NCI-H2227 (cell line): ENCODE data around the gene DDX10.
A peak's percentile ranks its signal among the peaks of the same experiment; 100 is the strongest.
"Not testable (repeated sequence)": the region's sequence is repeated elsewhere in the genome, so short reads cannot be mapped to it uniquely, and the experiment has no call there.

Experiments used
- DNase-seq: peaks from one replicate; lab custom pipeline; 2025; ENCODE audit not compliant: unreplicated experiment; lab: John Stamatoyannopoulos, UW

The DDX10 gene

DNA sequence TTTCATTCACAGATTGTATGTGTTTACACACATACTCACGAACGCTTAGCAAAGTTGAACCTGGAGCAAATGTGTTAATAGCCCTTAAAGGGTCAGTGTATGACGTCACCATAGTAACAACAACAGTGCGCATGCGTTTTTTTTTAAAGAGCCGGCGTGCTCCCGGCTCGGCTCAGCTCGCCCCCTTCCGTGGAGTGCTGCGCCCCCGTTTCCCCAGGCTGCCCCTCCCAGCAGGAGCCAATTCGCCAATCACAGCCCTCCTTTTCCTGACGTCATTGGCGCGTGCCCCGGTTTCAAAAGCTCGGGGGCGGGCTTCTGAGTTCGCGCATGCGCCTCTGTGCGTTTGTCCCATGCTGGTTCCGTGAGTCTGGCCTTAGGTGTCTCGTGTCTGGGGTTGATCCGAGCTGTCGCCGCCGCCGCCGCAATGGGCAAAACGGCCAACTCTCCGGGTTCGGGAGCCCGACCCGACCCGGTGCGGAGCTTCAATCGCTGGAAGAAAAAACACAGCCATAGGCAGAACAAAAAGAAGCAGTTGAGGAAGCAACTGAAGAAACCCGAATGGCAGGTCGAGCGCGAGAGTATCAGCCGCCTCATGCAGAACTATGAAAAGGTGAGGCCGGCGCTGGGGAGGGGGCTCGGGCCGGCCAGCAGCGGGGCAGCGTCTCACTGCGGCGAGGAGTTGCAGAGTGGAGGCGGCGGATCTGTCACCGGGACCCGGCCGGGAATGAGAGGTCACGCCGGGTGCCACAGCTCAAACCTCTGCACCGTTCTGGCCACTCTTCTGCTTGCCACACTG is at the start of gene DDX10:
DDX10 (plus strand) TSS at position 340 of the 796 bp plus-strand sequence; CDS start at position 425, 85 bp downstream.
- DNase-seq: peak; percentile 98

DNA sequence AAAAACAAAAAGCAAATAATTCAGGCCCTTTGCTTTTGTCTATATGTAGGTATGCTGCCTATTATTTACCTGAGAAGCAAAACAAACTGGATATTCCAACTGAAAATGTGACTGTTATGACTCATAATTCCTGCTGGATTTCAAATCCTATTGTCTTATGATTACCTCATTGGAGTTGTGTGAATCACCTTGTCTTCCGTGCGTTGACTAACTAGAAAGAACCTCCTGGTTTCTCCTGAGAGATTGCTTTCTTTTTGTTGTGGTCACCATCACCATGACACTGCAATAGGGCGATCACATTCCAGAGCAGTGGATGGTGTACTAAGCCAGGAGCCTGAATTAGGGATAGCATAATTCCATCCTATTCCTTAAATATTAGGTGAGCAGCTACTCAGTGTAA is 48.3 kb upstream of the DDX10 start:
- DNase-seq: no peak

DNA sequence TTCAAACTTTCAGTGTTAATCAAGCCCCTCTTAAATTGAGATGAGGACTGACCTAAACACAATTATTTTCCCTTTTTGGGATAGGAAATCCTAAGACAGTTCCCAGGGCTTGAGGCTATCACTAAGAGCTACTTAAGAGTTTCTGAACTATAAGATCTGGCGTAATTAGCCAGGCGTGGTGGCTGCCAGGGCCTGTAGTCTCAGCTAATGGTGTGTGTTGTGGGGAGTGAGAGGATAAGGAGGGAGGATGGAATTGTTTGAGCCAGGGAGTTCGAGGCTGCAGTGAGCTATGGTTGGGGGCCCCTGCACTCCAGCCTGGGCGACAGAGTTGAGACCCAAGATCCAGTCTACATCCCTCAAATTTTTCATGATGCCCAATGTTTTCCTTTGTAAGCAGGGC is 47.8 kb upstream of the DDX10 start:
- no peak for DNase-seq

DNA sequence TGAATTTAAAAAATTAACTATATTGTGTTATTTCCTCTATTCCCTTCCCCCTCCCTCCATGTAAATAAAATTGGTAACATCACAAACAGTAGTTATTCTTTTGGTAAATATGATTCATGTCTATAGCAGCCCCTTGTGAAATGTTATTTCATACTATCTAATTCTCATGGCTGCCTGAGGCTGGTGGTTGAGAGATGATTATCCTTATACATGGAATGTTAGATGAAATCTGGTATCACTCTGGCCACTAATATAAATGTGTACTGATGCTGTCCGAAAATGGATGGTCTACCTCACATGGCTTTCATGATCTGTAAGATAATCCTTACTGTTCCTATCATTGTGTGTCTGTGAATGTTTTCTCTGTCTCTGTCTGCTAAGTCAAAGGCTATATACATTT is 46.3 kb upstream of the DDX10 start:
- DNase-seq: no peak

DNA sequence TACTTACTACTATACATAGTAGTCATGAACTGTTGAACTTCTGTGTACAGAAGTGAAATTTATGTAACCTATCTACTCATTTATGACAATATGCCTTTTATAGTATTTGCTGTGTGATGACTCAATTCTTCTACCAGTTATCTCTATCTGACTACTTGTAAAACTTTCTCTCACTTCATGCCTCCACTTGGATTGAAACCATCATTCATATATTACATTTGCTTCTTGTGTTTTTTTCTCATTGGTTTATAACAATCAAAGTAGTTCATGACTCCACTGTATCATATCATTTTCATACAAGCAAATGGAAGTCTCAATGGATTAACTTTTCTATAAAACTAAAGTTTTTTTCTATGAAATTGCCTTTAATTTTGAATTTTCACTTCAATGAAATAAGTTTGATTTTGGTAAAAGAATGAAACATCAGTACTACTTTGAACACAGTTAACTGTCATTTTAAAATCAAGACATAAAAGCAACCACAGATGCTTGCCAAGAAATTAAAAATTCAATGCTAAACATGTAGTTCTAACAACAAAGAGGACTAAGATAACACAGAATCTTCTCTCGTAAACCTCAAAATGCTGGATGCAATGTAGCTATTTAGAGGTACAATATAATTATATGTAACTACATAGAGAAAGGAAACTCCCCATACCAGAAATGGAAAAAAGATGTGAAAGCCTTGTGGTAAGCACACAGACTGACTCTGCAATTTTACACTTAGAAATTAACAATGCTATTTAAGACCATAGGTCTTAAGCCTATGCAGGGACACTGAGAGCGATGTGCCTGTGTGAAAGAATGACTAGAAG is 43.7 kb upstream of the DDX10 start:
- DNase-seq: no peak

DNA sequence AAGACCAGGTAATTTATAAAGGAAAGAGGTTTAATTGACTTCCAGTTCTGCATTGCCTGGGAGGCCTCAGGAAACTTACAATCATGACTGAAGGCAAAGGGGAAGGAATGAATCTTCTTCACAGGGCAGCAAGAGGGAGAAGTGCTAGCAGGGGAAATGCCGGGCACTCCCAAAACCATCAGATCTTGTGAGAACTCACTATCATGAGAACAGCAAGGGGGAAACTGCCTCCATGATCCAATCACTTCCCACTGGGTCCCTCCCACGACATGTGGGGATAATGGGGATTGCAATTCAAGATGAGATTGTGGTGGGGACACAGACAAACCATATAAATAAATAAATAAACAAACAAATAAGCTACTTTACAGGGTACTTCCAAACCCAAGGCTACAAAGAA is 42.5 kb upstream of the DDX10 start:
- no peak for DNase-seq

DNA sequence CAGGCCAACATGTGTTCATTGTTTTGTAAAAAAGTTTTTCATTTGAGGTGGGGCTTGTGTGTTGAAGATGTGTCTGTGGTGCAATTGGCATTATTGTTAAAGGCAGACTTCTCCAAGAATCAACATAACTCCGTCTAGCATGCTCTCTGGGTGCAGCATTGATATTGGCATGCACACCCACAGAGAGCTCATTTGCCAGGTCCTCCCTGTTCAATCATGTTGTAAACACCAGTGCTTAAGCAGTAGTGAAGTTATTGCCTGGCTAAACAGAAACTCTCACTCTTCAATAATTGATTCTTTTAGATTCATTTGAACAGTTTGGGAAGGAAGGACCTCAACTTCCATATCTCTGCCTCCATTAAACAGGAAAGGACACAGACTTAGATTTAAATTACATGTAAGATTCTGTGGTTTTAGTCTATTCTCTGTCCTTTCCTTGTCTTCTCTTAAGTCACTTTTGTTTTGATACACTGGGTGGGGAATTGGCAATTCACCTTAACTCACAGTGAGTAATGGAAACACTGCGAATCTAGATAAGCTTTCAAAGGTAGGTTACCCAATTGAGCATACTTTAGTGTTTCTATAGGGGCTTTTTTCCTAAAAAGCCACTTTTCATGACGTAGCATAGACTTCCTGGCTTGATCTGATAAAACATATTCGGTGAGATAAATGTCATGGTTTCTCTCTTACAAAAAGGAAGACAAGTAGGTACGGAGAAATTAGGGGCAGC is 40.5 kb upstream of the DDX10 start:
- DNase-seq: no peak

DNA sequence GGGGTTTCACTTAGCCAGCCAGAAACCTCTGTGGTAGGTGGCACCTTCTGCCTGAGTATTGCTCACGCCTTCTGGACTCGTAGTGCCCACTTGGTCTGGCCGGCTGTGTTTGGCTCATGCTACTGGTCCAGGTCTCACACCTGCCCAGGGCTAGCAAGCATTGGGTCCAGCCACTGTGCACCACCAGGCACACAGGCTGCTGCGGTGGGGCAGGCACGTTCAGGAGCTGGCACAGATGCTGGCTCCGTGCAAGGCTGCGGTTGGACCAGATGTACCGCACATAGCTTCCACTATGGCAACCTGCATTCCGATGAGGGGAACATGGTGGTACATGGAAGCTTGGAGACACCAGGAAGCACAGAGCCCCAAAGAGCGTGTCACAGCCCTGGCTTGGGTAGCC is 36.5 kb upstream of the DDX10 start:
- DNase-seq: no peak

DNA sequence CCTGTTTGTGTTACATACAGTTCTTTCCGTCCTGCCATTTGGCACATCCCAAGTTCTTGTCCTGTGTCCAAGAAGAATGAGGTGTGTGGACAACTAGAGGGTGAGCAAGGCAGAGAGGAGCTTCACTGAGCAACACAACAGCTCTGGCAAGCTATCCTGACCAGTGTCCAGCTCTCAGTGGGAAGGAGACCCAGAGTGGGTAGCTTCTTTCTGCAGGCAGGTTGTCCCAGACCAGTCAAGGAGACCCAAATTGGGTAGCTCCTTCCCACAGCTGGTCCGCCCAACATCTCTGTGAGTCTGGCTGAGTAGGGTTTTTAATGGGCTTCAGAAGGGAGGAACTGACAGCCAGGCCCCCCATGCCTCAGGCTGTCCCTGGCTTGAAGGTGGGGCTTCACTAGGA is 36.1 kb upstream of the DDX10 start:
- no peak for DNase-seq

DNA sequence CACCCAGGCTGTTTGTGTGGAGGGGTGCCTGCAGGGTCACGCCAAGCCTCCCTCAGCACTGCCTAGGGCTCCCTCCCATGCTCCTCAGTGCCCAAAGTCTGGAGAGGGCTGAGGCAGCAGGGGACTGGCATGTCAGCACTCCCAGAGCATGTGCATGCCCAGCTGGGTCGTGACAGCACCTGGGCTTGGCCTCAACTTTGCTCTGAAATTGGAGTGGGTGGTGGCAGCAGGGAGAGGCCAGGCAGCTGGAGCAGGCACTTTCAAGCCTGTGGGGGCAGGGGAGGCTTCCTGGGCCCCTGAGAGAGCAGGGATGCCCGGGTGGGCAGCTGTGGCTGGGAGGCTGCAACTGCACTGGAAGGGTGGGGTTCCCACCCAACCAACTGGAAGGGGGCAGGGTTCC is 35.6 kb upstream of the DDX10 start:
- no peak for DNase-seq

DNA sequence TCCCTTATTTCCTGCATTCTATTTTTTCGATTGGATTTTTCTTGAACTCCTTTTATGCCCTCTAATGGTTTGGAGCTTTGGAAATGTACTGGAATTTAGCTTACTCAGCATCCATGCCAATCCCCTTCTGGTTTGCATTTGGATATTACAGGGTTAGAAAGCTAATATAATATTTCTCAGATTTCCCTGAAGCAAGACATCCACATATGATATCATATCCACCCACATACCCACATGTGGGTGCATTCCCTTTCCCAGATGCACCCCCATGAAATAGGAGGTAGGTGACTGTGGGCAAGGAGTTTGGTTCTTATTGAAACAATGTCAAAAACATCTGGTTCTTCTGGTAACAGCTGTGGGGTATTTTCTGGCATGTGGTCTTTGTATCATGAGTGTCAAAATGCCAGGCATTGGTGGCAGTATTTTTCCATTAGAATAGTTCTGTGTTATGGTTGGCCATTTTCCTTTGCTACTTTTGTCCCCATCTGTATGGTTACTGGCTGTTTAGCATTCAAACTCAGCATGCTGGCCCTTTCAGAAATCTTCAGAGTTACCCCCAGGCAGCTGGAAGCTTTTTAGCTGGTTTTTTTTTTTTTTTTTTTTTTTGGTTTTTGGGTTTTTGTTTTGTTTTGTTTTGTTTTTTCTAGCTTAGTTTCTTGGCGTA is 32.7 kb upstream of the DDX10 start:
- DNase-seq: no peak

DNA sequence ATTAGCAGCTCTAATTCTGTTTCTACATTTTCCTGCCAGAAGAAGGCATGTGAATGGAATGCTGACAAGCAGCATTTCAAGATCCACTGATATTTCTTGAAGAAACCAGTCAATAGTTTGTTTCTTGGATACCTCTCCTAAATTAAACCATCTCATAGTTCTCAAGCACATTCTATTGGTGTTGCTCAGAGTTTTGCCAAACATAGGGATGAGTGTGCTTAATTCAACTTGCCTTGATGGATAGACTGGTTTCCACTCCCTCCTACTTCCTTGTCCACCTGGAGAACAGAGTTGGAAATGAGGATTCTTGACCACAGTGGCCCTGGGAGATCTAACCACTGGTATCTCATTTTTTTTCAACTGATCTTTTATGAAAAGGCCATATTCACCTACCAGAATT is 29.8 kb upstream of the DDX10 start:
- DNase-seq: no peak

DNA sequence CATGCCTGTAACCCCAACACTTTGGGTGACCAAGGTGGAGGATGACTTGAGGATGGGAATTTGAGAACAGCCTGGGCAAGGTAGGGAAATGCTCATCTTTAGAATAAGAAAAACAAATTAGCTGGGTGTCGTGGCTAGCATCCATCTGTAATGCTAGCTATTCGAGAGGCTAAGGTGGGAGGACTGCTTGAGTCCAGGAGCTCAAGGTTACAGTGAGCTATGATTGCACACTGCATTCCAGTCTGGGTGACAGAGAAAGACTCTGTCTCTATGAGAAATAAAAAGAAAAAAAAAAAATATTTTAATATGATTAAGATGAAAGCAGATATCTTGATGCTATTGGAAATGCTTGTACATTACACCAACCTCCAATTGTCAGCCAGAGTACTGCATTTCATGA is 28.6 kb upstream of the DDX10 start:
- no peak for DNase-seq

DNA sequence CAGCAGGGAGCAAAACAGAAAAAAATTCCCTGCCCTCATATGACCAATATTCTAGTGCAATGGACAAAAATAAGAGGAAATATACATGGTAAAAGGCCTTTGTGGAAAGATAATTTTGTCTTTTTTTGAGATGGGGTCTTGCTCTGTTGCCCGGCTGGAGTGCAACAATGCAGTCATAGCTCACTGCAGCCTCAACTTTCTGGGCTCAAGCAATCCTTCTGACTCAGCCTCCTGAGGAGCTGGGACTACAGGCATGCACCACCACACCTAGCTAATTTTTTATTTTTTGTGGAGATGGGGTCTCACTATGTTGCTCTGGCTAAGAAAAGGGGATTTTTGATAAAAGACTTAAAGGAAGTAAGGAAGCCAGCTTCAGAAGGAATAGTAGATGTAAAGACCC is 25.7 kb upstream of the DDX10 start:
- DNase-seq: no peak

DNA sequence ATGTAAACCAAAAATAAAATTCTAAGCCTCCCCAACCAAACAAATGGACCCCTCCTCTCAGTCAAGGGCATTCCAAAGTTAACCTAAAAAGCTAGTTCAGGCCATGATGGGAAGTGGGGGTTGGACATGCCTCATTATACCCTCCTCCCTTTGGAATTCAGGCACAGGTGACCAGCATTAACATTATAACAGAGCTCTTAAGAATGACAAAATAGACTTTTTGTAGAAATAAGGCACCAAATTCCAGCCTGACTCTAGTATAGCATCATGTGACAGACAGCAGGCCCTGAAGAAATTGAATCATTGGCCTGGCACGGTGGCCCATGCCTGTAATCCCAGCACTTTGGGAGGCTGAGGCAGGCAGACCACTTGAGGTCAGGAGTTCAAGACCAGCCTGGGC is 23.1 kb upstream of the DDX10 start:
- not testable (repeated sequence) for DNase-seq

DNA sequence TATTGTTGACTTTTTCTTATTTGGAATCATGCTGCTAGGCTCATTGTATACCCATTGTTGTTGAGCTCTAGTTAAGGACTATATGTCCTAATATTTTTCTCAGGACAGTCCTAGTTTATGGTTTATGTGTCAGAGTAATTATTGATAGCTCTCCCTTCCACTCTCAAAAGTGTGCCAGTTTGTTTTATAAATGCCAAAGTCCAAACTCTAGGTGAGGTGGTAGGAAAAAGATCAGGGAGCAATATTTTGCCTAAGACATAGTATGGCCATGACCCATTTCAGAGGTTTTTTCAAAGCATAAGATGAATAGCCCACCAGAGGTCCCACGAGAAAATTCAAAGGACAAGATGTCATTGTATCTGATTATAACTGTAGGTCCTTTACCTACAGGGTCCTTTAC is 20.9 kb upstream of the DDX10 start:
- DNase-seq: no peak

DNA sequence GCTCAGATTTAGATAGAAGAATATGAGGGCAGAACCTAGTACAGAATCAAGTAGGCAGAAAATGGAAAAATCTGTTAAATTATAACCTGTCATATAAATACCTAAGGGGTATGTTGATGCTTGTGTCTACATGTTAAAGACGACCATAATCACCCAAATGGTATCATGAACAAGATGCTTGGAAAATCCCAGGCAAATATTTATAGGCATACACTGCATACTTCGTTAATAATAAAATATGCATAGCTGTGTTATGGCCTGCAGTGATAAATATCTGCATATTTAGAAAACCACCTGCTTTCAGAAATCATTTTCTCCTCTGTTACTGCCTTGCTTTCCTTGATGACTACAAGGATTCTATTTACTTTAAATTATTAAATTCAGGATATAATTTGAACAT is 18.9 kb upstream of the DDX10 start:
- no peak for DNase-seq

DNA sequence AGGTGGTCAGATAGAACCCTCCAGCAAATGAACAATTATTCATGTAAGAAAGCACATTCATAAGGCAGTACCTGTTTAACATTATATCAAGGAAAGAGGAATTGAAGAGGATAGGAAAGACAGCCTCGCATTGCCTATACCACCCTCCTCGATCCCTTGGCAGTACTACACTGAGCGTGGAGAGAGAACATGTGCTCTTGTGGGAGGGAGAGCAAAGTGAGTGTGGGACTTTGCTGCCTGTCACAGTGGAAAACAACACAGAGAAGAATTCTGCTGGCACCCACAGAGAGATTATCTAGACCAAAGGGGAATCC is 17.5 kb upstream of the DDX10 start:
- no peak for DNase-seq

DNA sequence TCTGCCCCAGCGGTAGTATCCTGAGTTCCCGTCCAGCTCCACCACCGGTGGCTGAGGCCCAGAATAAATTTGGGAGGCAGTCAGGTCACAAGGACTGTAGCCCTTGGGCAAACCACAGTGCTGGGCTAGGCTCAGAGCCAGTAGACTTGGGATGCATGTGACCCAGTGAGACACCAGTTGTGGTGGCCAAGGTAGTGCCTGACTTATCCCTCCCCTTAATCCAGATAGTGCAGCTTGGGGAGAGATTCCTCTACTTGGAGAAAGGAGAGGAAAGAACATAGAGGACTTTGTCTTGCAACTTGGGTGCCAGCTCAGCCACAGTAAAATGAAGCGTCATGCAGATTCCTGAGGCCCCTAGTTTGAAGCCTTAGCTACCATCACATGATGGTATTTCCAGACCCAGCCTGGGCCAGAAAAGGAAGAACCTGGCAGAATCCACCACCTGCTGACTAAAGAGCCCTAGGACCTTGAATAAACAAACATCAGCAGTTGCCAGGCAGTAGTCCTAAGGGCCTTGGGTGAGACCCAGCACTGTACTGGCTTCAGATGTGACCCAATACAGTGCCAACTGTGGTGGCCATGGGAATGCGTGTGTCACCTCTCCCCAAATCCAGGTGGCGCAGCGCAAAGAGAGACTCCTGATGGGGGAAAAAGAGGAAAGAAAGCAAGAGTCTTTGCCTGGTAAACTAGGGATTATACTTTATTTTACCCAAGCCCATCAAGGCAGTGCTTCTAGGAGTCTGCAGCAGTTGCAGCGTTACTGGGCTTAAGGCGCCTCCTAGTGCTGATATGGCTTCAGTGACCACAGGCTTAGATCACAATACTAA is 17.0 kb upstream of the DDX10 start:
- DNase-seq: peak; percentile 59

DNA sequence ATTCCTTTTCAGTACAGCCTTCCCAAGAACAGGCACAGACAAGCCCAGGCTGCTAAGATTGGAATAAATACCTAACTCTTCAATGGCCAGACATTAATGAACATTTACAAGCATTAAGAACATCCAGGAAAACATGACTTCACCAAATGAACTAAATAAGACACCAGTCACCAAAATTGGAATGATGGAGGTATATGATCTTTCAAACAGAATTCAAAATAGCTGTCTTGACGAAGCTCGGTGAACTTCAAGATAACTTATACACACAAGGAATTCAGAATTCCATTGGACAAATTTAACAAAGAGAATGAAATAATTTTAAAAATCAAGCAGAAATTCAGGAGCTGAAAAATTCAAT is 16.4 kb upstream of the DDX10 start:
- no peak for DNase-seq

DNA sequence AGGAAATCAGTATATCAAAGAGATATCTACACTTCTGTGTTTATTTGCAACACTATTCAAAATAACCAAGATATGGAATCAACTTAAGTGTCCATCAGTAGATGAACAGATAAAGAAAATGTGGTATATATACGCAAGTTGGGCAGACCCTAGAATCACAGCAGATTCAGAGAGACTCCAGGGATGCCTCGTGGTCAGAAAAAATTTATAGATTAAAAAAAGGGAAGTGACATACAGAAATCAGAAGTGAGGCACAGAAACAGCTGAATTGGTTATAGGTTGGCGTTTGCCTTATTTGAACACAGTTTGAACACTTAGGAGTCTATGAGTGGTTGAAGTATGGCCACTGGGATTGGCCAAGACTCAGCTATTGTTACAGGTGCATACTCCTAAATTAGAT is 10.8 kb upstream of the DDX10 start:
- DNase-seq: not testable (repeated sequence)
